Skeletal muscle satellite cell (primary cell): ENCODE results near the gene FLNA.

Source experiments
- H3K27me3 ChIP-seq: 2 replicates; pipeline ENCODE4 v1.7.0; 2013; ENCODE audit warnings: low read length; ENCODE audit not compliant: control insufficient read depth, insufficient read depth
- H3K36me3 ChIP-seq: 2 replicates; pipeline ENCODE4 v1.7.0; 2013; ENCODE audit warnings: mild to moderate bottlenecking, control low read depth, low read length; ENCODE audit not compliant: insufficient read depth
- H3K4me1 ChIP-seq: 2 replicates; pipeline ENCODE4 v1.7.0; 2013; ENCODE audit warnings: low read length; ENCODE audit not compliant: control insufficient read depth, insufficient read depth
- H3K4me2 ChIP-seq: 2 replicates; pipeline ENCODE4 v1.7.0; 2013; ENCODE audit warnings: mild to moderate bottlenecking, low read length
- H3K4me3 ChIP-seq: 2 replicates; pipeline ENCODE4 v1.7.0; 2013; ENCODE audit warnings: low read length
- H3K9ac ChIP-seq: 2 replicates; pipeline ENCODE4 v1.7.0; 2013; ENCODE audit warnings: mild to moderate bottlenecking, low read depth, low read length, moderate library complexity
- H3K9me3 ChIP-seq: replicated peaks from 2 replicates; pipeline ENCODE4 v1.7.0; 2013; ENCODE audit warnings: mild to moderate bottlenecking, control low read depth, low read length

The FLNA gene

DNA sequence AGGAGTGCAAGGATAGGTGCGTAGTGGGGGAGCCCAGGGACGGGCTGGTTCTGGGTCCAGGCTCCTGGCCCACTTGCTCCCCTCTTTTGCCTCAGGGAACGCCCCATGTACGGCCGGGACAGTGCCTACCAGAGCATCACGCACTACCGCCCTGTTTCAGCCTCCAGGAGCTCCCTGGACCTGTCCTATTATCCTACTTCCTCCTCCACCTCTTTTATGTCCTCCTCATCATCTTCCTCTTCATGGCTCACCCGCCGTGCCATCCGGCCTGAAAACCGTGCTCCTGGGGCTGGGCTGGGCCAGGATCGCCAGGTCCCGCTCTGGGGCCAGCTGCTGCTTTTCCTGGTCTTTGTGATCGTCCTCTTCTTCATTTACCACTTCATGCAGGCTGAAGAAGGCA is 6.4 kb upstream of the FLNA start:
- Histone ChIP-seq H3K36me3 (peaks cover 5% of the 10 kb centered on the region), H3K4me2 (peak overlapping the region; percentile 86), H3K27me3 (no peaks in the 10 kb centered on the region), H3K9ac (peak overlapping the region; percentile 100), H3K4me3 (peak overlapping the region; percentile 71), H3K4me1 (peaks cover 14% of the 10 kb centered on the region), H3K9me3 (no peaks in the 10 kb centered on the region)

DNA sequence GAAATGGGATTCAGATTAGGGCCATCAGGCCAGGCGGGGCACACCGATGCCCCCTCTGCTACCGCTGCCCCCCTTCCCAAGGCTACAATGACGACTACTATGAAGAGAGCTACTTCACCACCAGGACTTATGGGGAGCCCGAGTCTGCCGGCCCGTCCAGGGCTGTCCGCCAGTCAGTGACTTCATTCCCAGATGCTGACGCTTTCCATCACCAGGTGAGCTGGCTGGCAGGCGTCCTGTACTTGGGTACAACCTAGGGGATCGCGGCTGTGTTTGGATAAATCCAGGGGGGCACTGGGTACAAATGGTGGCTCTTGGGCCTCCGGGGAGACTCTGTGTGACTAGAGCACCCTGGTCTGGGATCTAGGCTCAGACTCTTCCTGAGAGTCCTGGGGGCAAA is 5.7 kb upstream of the FLNA start:
- H3K36me3 ChIP-seq, result peaks cover 5% of the 10 kb centered on the region
- peaks cover 15% of the 10 kb centered on the region for H3K4me1 ChIP-seq
- peak overlapping the region; percentile 86 for H3K4me2 ChIP-seq
- H3K4me3 ChIP-seq, result peak overlapping the region; percentile 71
- H3K9ac ChIP-seq, result peak overlapping the region; percentile 100
- H3K27me3 ChIP-seq, result no peaks in the 10 kb centered on the region
- H3K9me3 ChIP-seq, result no peaks in the 10 kb centered on the region

DNA sequence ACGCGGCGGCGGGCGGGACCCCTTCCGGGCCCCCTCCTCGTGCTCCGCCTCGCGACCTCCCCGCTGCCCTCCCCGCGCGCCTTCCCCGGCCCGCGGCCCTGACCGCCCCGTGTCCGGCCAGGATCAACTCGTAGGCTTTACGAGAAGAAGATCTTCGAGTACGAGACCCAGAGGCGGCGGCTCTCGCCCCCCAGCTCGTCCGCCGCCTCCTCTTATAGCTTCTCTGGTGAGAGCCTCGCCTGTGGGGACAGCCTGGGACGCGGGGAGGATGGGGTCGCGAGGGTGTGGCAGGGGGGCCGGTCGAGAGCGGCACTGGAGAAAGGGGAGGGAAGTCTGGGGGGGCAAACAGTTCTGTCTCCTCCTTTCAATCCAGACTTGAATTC is 5.1 kb upstream of the FLNA start:
- Histone ChIP-seq H3K9me3 (no peaks in the 10 kb centered on the region), H3K4me1 (peaks cover 20% of the 10 kb centered on the region), H3K9ac (peak overlapping the region; percentile 100), H3K27me3 (no peaks in the 10 kb centered on the region), H3K4me3 (peak overlapping the region; percentile 71), H3K4me2 (peak overlapping the region; percentile 86), H3K36me3 (peaks cover 5% of the 10 kb centered on the region)

DNA sequence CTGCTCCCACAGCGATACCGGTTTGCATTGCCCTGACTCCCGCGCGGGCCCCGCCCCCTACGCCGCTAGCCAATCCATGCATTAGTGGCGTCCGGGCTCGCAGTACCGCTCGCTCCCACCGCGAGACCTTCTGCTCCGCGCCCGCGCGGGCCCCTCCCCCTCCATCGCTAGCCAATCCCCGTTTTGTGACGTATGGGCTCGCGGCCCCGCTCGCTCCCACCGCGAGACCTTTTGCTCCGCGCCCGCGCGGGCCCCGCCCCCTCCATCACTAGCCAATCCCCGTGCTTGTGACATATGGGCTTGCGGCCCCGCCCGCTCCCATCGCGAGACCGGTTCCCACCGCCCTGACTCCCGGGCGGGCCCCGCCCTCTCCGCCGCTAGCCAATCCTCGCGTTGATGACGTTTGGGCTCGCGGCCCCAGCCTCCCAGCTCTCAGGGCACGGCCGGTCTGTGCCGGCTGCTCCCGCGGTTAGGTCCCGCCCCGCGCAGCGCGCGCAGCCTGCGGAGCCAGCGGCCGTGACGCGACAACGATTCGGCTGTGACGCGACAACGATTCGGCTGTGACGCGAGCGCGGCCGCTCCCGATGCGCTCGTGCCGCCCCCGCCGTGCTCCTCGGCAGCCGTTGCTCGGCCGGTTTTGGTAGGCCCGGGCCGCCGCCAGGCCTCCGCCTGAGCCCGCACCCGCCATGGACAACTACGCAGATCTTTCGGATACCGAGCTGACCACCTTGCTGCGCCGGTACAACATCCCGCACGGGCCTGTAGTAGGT is 4.5 kb upstream of the FLNA start, which contains the start of gene EMD:
Gene EMD (plus strand): TSS at position 497 of the 770 bp plus-strand sequence. CDS start 190 bp downstream, at position 687.
- peaks cover 5% of the 10 kb centered on the region for H3K36me3 ChIP-seq
- peak within 1 kb of the TSS; percentile 100 for H3K9ac ChIP-seq
- H3K4me3 ChIP-seq, result peak within 1 kb of the TSS; percentile 75
- peaks cover 21% of the 10 kb centered on the region for H3K4me1 ChIP-seq
- no peaks in the 10 kb centered on the region for H3K27me3 ChIP-seq
- H3K9me3 ChIP-seq, result no peaks in the 10 kb centered on the region
- H3K4me2 ChIP-seq, result peak within 1 kb of the TSS; percentile 95

DNA sequence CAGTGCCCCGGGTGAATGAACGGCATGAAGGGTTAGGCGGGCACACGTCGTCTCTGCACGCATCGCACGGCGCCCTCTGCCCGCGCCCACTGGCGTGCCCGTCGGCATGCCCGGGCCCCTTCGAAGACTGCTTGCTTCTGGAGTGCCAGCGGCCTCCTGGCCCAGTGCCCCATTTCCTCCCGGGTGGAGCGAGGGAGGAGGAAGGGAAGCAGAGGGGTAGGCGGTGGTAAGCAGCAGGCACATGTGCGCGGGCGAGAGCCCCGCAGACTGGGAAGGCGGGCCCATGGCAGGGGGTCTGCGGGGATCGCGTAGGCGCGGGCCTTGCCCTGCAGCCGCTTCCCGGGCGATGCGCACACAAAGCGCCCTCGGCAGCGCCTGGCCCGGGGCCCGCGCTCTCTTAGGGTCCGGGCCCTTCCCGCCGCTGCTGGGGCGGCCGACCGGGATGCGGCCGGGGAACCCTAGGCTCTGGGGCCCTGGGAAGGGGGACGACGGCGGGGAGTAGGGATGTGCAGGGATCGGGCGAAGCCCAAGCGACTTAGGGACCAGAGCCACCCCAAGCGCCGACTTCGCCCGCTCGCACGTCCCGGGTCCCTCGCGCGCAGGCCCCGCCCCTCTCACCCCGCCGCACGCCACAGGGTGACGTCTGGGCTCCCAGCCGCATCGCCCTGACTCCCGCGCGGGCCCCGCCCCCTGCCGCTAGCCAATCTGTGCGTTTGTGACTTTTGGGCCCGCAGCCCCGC is 3.8 kb upstream of the FLNA start:
- H3K27me3 ChIP-seq, result no peaks in the 10 kb centered on the region
- H3K4me1 ChIP-seq, result peaks cover 28% of the 10 kb centered on the region
- H3K4me2 ChIP-seq, result peak overlapping the region; percentile 95
- peaks cover 5% of the 10 kb centered on the region for H3K36me3 ChIP-seq
- H3K4me3 ChIP-seq, result peak overlapping the region; percentile 75
- H3K9ac ChIP-seq, result peak overlapping the region; percentile 86
- no peaks in the 10 kb centered on the region for H3K9me3 ChIP-seq

DNA sequence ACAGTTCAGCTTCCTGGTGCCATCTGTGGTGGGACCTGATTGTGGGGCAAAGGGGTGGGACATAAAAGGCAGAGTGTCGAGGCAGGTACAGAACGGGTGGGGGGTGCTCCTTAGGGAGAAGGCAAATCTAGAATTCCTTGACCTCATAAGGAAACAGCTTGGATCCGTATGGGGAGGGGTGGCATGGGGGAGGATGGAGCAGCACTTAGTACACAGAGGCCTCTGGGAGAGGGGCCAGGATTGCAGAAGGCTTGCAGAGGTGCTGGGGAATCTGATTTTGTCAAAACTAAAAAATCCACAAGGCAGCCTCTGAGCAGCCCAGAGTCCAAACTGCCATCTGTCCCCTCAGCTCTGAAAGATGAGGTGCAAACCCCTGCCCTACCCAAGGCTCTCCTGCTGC is 2.3 kb upstream of the FLNA start:
- no peak overlapping the region for H3K4me3 ChIP-seq
- no peak overlapping the region for H3K4me2 ChIP-seq
- no peaks in the 10 kb centered on the region for H3K27me3 ChIP-seq
- H3K9ac ChIP-seq, result no peak overlapping the region
- peaks cover 5% of the 10 kb centered on the region for H3K36me3 ChIP-seq
- peaks cover 39% of the 10 kb centered on the region for H3K4me1 ChIP-seq
- no peaks in the 10 kb centered on the region for H3K9me3 ChIP-seq

DNA sequence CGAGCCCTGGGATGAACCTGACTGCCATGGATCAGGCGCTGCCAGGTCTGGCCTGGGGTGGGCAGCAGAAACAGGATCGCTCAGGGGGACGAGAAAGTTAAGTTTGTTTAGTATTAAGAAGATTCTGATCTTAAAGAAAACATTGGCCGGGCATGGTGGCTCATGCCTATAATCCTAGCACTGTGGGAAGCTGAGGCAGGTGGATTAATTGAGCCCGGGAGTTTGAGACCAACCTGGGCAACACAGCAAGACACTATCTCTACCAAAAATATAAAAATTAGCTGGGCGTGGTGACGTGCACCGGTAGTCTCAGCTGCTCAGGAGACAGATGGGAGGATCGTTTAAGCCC is 696 bp upstream of the FLNA start:
- peak overlapping the region; percentile 18 for H3K9ac ChIP-seq
- H3K4me3 ChIP-seq, result peak overlapping the region; percentile 56

DNA sequence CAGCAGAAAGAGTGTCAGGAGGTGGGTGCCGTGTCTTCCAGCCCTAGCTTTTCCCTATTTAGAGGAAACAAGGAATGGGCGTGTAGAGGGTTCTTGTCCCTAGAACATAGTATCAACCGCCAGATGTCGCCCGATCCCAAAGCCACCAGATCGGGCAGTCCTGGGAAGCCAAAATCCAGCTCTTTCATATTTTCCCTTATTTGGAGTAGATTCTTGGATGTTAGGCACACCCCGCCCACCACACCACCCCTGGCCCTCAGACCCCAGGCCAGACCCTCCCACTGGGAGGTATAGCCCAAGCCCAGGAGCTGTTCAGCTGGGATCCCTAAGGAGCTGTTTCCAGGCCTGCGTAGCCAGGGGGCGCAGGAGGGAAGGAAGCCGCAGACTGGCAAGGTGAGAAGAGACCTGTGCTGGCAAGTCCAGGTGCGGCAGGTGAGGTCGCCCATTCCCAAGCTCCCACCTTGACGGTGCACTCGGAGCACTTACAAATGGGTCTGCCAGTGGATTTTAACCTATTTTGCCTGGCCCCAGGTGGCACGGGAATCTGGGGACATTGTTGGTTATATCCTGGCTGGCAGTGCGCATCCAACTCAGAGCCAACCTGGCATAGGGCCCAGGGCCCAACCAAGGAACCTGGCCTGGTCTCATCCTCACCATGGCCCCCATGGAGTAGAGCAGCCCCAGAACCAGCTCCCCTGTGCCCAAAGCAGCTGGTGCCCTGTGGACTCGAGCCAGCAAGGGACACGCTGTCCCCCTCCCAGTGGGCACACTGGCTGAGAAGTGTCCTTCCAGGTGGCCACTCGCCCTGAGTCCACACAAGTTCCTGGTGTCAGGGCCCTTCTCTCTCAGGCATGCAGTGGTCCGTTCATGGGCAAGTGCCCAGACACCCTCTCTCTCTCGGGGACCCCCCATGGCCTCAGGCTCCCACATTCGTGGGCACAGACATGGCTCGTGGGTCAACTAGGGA is 811 bp downstream of the FLNA start:
- H3K27me3 ChIP-seq, result no peaks in the 10 kb centered on the region
- peak overlapping the region; percentile 71 for H3K9ac ChIP-seq
- H3K4me2 ChIP-seq, result peak overlapping the region; percentile 94
- H3K36me3 ChIP-seq, result peaks cover 13% of the 10 kb centered on the region
- no peaks in the 10 kb centered on the region for H3K9me3 ChIP-seq
- H3K4me3 ChIP-seq, result peak overlapping the region; percentile 73
- H3K4me1 ChIP-seq, result peaks cover 32% of the 10 kb centered on the region

More for the DNA sequence above, 696 bp upstream of the FLNA start:
- Histone ChIP-seq H3K27me3 (no peaks in the 10 kb centered on the region), H3K4me2 (peak overlapping the region; percentile 73), H3K36me3 (peaks cover 8% of the 10 kb centered on the region), H3K4me1 (peaks cover 32% of the 10 kb centered on the region), H3K9me3 (no peaks in the 10 kb centered on the region)

DNA sequence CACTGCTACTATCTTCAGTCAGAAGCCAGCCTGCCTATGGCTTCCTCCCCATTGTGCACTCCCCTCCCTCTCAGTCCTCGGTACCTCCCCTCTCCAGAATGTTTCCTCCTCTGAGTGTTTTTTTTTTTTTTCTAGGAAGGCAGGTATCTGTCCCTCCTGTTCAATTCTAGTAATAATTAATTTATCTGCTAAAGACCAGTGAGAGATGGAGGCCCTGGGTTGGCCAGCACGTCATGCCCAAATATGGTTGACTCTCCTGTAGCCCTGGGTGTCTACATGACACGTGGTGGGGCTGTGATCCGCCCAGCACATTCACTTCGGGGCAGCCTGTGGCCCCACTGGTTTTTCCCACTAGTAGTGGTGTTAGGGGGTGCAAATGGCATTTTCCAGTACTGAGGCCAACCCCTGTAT is 1.8 kb downstream of the FLNA start:
- peaks cover 33% of the 10 kb centered on the region for H3K4me1 ChIP-seq
- peaks cover 20% of the 10 kb centered on the region for H3K36me3 ChIP-seq
- H3K9me3 ChIP-seq, result no peaks in the 10 kb centered on the region
- no peaks in the 10 kb centered on the region for H3K27me3 ChIP-seq
- H3K4me3 ChIP-seq, result peak overlapping the region; percentile 74
- H3K4me2 ChIP-seq, result peak overlapping the region; percentile 94
- H3K9ac ChIP-seq, result peak overlapping the region; percentile 65

DNA sequence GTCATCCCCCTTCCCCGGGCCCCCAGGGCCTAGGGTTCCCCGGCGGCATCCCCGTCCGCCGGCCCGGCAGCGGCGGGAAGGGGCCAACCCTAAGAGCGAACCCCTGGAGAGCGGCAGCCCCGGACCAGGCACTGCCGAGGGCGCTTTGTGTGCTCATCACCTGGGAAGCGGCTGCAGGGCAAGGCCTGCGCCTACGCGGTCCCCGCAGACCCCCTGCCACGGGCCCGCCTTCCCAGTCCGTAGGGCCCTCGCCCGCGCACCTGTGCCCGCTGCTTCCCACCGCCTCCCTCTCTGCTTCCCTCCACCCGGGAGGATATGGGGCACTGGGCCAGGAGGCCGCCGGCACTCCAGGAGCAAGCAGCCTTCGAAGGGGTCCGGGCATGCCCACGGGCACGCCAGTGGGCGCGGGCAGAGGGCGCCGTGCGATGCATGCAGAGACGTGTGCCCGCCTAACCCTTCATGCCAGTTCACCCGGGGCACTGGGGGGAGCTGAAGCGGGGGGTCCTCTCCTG is 2.6 kb downstream of the FLNA start:
- no peaks in the 10 kb centered on the region for H3K27me3 ChIP-seq
- peak overlapping the region; percentile 65 for H3K9ac ChIP-seq
- peaks cover 40% of the 10 kb centered on the region for H3K4me1 ChIP-seq
- H3K4me3 ChIP-seq, result peak overlapping the region; percentile 74
- H3K36me3 ChIP-seq, result peaks cover 27% of the 10 kb centered on the region
- no peaks in the 10 kb centered on the region for H3K9me3 ChIP-seq
- H3K4me2 ChIP-seq, result peak overlapping the region; percentile 84
